Neuronal stem cell (in vitro differentiated cells): ENCODE data around the gene SPAG16.

Experiments used
- DNase-seq: peaks from one replicate; pipeline ENCODE4 v3.0.0-alpha.2; 2013; ENCODE audit warnings: low spot score
- H2AFZ ChIP-seq: one replicate; pipeline ENCODE4 v1.6.1; 2013; ENCODE audit warnings: mild to moderate bottlenecking, low read length, inconsistent platforms
- H2AK5ac ChIP-seq: 2 replicates; pipeline ENCODE4 v1.6.1; 2013; ENCODE audit warnings: low read depth, mild to moderate bottlenecking, inconsistent platforms, low read length, moderate library complexity, mixed read lengths
- H2BK120ac ChIP-seq: 2 replicates; pipeline ENCODE4 v1.6.1; 2013; ENCODE audit warnings: low read depth, mild to moderate bottlenecking, inconsistent platforms, low read length, moderate library complexity, mixed read lengths
- H2BK12ac ChIP-seq: one replicate; pipeline ENCODE4 v1.6.1; 2013; ENCODE audit warnings: low read length, inconsistent platforms
- H2BK15ac ChIP-seq: 2 replicates; pipeline ENCODE4 v1.6.1; 2013; ENCODE audit warnings: mild to moderate bottlenecking, low read length, inconsistent platforms, mixed read lengths
- H2BK5ac ChIP-seq: one replicate; pipeline ENCODE4 v1.6.1; 2013; ENCODE audit warnings: inconsistent platforms, mild to moderate bottlenecking, low read length, moderate library complexity
- H3K14ac ChIP-seq: one replicate; pipeline ENCODE4 v1.6.1; 2013; ENCODE audit warnings: low read length, inconsistent platforms
- H3K18ac ChIP-seq: 2 replicates; pipeline ENCODE4 v1.6.1; 2013; ENCODE audit warnings: low read length, inconsistent platforms
- H3K23ac ChIP-seq: 2 replicates; pipeline ENCODE4 v1.6.1; 2013; ENCODE audit warnings: low read depth, mild to moderate bottlenecking, mixed read lengths, low read length, inconsistent platforms; ENCODE audit not compliant: poor library complexity
- H3K27ac ChIP-seq: replicated peaks from 3 replicates; pipeline ENCODE4 v1.5.1; 2013; ENCODE audit warnings: low read length, inconsistent platforms
- H3K27me3 ChIP-seq, 3 experiments: 2 replicates each; pipeline ENCODE4 v1.6.1; 2013; ENCODE audit warnings: low read length in 3 of 3, mild to moderate bottlenecking in 2 of 3, inconsistent platforms in 1 of 3, low read depth in 1 of 3, mixed read lengths in 1 of 3, moderate library complexity in 1 of 3; ENCODE audit not compliant: control insufficient read depth in 3 of 3, insufficient read depth in 3 of 3
- H3K36me3 ChIP-seq, 2 donors: replicated peaks in 1 of 2; 2 replicates each; pipeline ENCODE4 v1.6.1; 2013; ENCODE audit warnings: low read length in 2 of 2; ENCODE audit not compliant: control insufficient read depth in 2 of 2, insufficient read depth in 2 of 2
- H3K4ac ChIP-seq: 2 replicates; pipeline ENCODE4 v1.6.1; 2013; ENCODE audit warnings: inconsistent platforms, mild to moderate bottlenecking, low read length, moderate library complexity
- H3K4me1 ChIP-seq, 2 donors: 1 replicate in 1 of 2; 2 replicates in 1 of 2; pipeline ENCODE4 v1.6.1; 2013; ENCODE audit warnings: low read length in 2 of 2, low read depth in 1 of 2; ENCODE audit not compliant: control insufficient read depth in 2 of 2, insufficient read depth in 1 of 2
- H3K4me2 ChIP-seq: one replicate; pipeline ENCODE4 v1.6.1; 2013; ENCODE audit warnings: mild to moderate bottlenecking, low read length, inconsistent platforms; ENCODE audit not compliant: insufficient read depth, poor library complexity, severe bottlenecking
- H3K4me3 ChIP-seq, 2 donors: 2 replicates each; pipeline ENCODE4 v1.5.1; 2013; ENCODE audit warnings: low read length in 2 of 2, mild to moderate bottlenecking in 2 of 2, inconsistent platforms in 1 of 2, moderate library complexity in 1 of 2
- H3K79me1 ChIP-seq: one replicate; pipeline ENCODE4 v1.6.1; 2013; ENCODE audit warnings: low read depth, mild to moderate bottlenecking, inconsistent platforms, low read length, moderate library complexity
- H3K9ac ChIP-seq: one replicate; pipeline ENCODE4 v1.6.1; 2013; ENCODE audit warnings: mild to moderate bottlenecking, low read depth, low read length, inconsistent platforms; ENCODE audit not compliant: poor library complexity
- H3K9me3 ChIP-seq, 2 donors: replicated peaks in 1 of 2; 2 replicates each; pipeline versions ENCODE3 to v1.6.1; 2013; ENCODE audit warnings: low read length in 2 of 2, mild to moderate bottlenecking in 2 of 2, inconsistent platforms in 1 of 2, low read depth in 1 of 2, mixed read lengths in 1 of 2, moderate library complexity in 1 of 2; ENCODE audit not compliant: control insufficient read depth in 2 of 2, insufficient read depth in 1 of 2
- H4K8ac ChIP-seq: one replicate; pipeline ENCODE4 v1.6.1; 2013; ENCODE audit warnings: low read depth, mild to moderate bottlenecking, inconsistent platforms, low read length, moderate library complexity
- H4K91ac ChIP-seq: one replicate; pipeline ENCODE4 v1.6.1; 2013; ENCODE audit warnings: low read length, low read depth, mild to moderate bottlenecking, inconsistent platforms; ENCODE audit not compliant: poor library complexity
- WGBS, 2 donors: extraction: QIAGEN DNeasy Blood & Tissue Kit; methylation state at CpG; one replicate each; pipeline ENCODE4 v1.1.7; 2013; ENCODE audit warnings: missing lambda C conversion rate in 2 of 2, mixed read lengths in 1 of 2; ENCODE audit not compliant: insufficient read length in 2 of 2, insufficient replicate concordance in 1 of 2; ENCODE audit errors: extremely low coverage in 2 of 2; 5-methylcytosine and 5-hydroxymethylcytosine counted together

Gene SPAG16

DNA sequence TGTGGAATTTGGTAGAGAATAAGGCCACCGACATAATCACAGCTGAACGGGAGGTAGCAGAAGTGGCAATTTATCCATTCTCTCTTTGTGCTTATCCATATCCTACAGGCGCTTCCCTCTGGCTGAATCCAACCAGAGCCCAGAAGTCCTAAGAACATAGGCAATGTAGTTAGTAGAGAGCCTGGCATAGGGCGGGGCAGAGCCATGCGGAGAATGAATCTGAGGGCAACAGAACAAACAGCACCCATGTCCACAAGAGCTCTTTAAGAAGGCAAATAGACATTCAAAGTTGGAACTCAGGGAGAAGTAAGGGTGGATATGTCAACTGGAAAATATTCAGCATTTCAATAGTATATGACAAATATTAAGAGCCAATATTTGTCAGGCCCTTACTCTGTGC, 820.7 kb downstream of the SPAG16 start:
- H4K8ac ChIP-seq, result no peak overlapping the region
- H2BK5ac ChIP-seq, result no peak overlapping the region
- H3K4ac ChIP-seq, result no peak overlapping the region
- no peak overlapping the region for H3K18ac ChIP-seq
- H4K91ac ChIP-seq, result no peak overlapping the region
- H3K79me1 ChIP-seq, result no peaks in the 10 kb centered on the region
- no peak overlapping the region for H3K27ac ChIP-seq
- H3K9me3 ChIP-seq, result peaks cover 0 to 2% of the 10 kb centered on the region in 2 donors
- H3K4me2 ChIP-seq, result no peak overlapping the region
- no peak overlapping the region for H2AK5ac ChIP-seq
- H2BK120ac ChIP-seq, result no peak overlapping the region
- H3K4me3 ChIP-seq, result no peak overlapping the region
- H2BK15ac ChIP-seq, result no peak overlapping the region
- no peaks in the 10 kb centered on the region for H3K27me3 ChIP-seq
- no peak for DNase-seq
- H3K23ac ChIP-seq, result no peak overlapping the region
- no peak overlapping the region for H3K14ac ChIP-seq
- H3K36me3 ChIP-seq, result no peaks in the 10 kb centered on the region
- H2AFZ ChIP-seq, result no peak overlapping the region
- WGBS, 2 donors, result no CpG with 5 or more reads among the region's 5 CpGs
- H2BK12ac ChIP-seq, result no peak overlapping the region
- H3K9ac ChIP-seq, result no peak overlapping the region
- H3K4me1 ChIP-seq, result no peaks in the 10 kb centered on the region

GRCh38 chr2:214107726-214108125, 823.5 kb downstream of the SPAG16 start:
- Histone ChIP-seq H3K4me3 (no peak overlapping the region), H2BK12ac (no peak overlapping the region), H3K27me3 (no peaks in the 10 kb centered on the region), H3K18ac (no peak overlapping the region), H3K36me3 (no peaks in the 10 kb centered on the region), H3K9ac (no peak overlapping the region), H3K14ac (no peak overlapping the region), H3K4me1 (no peaks in the 10 kb centered on the region), H3K23ac (no peak overlapping the region), H4K8ac (no peak overlapping the region), H2AK5ac (no peak overlapping the region), H4K91ac (no peak overlapping the region), H2BK120ac (no peak overlapping the region), H3K4me2 (no peak overlapping the region), H2BK15ac (no peak overlapping the region), H3K4ac (no peak overlapping the region), H2AFZ (no peak overlapping the region), H2BK5ac (no peak overlapping the region), H3K27ac (no peak overlapping the region), H3K9me3 (peaks cover 0 to 2% of the 10 kb centered on the region in 2 donors), H3K79me1 (no peaks in the 10 kb centered on the region)
- DNase-seq, result no peak
- no CpG with 5 or more reads among the region's 1 CpG for WGBS, 2 donors

DNA sequence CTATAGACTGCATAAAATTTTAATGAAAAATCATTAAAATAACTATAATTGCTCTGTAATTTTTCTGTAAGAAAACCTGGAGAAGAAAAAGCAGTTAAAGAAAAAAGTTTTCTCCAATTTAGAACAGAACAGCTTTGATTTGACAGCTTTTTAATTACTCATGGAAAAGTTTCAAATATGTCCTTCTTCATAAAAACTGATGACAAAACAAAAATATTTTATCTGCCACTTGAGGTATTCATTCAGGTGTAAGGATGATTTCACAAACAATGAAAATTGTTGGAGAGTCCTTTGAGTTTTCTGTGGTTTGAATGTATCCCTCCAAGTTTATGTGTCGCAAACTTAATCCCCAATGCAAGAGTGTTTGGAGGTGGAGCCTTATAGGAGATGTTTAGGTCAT, 824.3 kb downstream of the SPAG16 start:
- no peak overlapping the region for H3K14ac ChIP-seq
- H3K27me3 ChIP-seq, result no peaks in the 10 kb centered on the region
- H3K4me2 ChIP-seq, result no peak overlapping the region
- no peak overlapping the region for H3K27ac ChIP-seq
- no peak overlapping the region for H2BK5ac ChIP-seq
- no peaks in the 10 kb centered on the region for H3K36me3 ChIP-seq
- H3K23ac ChIP-seq, result no peak overlapping the region
- H2AK5ac ChIP-seq, result no peak overlapping the region
- no CpG with 5 or more reads among the region's 1 CpG for WGBS, 2 donors
- H3K9ac ChIP-seq, result no peak overlapping the region
- H2BK15ac ChIP-seq, result no peak overlapping the region
- H3K79me1 ChIP-seq, result no peaks in the 10 kb centered on the region
- H3K18ac ChIP-seq, result no peak overlapping the region
- H2AFZ ChIP-seq, result no peak overlapping the region
- no peak for DNase-seq
- H4K91ac ChIP-seq, result no peak overlapping the region
- no peak overlapping the region for H3K4me3 ChIP-seq
- no peak overlapping the region for H3K4ac ChIP-seq
- H3K9me3 ChIP-seq, result peaks cover 0 to 2% of the 10 kb centered on the region in 2 donors
- H2BK12ac ChIP-seq, result no peak overlapping the region
- no peak overlapping the region for H4K8ac ChIP-seq
- no peak overlapping the region for H2BK120ac ChIP-seq
- no peaks in the 10 kb centered on the region for H3K4me1 ChIP-seq

- Histone ChIP-seq H3K9ac (no peak overlapping the region), H3K18ac (no peak overlapping the region), H2AFZ (no peak overlapping the region), H2BK120ac (no peak overlapping the region), H3K79me1 (no peaks in the 10 kb centered on the region), H2BK15ac (no peak overlapping the region), H3K14ac (no peak overlapping the region), H3K27me3 (no peaks in the 10 kb centered on the region), H3K4me2 (no peak overlapping the region), H4K91ac (no peak overlapping the region), H2BK12ac (no peak overlapping the region), H3K27ac (no peak overlapping the region), H3K23ac (no peak overlapping the region), H3K36me3 (no peaks in the 10 kb centered on the region), H2BK5ac (no peak overlapping the region), H3K4me1 (no peaks in the 10 kb centered on the region), H4K8ac (no peak overlapping the region), H3K9me3 (peaks cover 4 to 20% of the 10 kb centered on the region in 2 donors), H3K4ac (no peak overlapping the region), H2AK5ac (no peak overlapping the region), H3K4me3 (no peak overlapping the region)
- no peak for DNase-seq
These were observed 832.8 kb downstream of the SPAG16 start for GRCh38 chr2:214117054-214117453.
